Measurements from ENCODE around the gene ITGA5.

ITGA5 gene

DNA sequence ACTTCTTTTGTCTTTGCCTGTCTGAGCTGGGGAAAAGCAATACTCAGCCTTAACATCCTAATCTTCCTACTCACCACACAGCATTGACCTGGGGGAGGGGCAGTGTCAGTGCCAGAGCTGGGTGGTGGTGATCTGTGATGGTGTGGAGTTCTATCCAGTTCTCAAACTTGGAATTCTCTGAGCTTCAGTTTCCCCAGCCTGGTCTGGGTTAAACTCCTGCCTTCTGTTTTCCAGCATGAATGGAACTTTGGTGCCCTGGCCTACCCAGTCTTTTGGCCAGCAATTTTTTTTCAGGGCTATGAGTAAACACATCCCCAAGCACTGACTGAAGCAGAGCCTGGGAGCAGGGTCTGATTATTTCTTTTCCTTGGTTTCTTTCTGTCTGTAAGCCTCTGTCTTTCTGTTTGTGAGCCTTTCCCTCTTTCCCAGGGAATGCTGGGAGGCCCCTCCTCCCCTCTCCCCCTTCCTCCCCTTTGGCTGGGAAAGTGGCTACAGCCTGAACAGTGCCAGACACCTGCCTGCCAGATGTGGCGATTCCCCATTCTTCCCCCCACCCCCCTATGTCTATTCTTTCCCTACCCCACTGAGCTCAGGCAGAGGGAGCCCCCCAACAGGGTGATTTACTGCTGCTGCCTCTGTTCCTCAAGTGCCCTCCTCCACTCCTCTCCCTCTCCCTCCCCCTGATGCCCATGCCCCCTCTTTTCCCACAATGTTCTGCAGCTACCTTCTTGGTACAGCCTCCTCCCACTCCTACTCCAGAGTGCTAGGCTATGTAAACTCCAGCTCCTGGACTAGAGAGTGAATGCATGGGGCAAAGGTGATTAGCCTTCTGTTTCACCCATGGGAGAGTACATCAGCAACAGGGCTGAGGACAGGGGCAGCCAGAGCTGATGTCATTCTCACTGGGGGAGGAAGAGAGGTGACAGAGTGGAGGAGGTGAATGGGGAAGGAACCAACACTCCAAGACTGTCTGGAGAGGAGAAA is 65.9 kb downstream of the ITGA5 start:
- peak; percentile 29 for DNase-seq (ENCODE audit: low read depth)
- Histone ChIP-seq H3K4me1 (ENCODE audit: control insufficient read depth, insufficient read depth, low read length) (peaks cover 62% of the 10 kb centered on the region), H3K4me3 (ENCODE audit: low read length) (no peak overlapping the region)

GRCh38 chr12:54352022-54352531 is 67.0 kb downstream of the ITGA5 start:
- H3K9me3 ChIP-seq (ENCODE audit: control insufficient read depth, low read length) = no peaks in the 10 kb centered on the region
- peaks cover 56% of the 10 kb centered on the region for H3K4me1 ChIP-seq (ENCODE audit: control insufficient read depth, insufficient read depth, low read length)
- no peak for DNase-seq (ENCODE audit: low read depth)
- H3K36me3 ChIP-seq (ENCODE audit: control insufficient read depth, insufficient read depth, low read length, severe bottlenecking) = peaks cover 33% of the 10 kb centered on the region
- no peak overlapping the region for H3K9ac ChIP-seq (ENCODE audit: low read length)
- no peaks in the 10 kb centered on the region for H3K27me3 ChIP-seq (replicated peaks; ENCODE audit: control insufficient read depth, insufficient read depth, low read length)
- no peak overlapping the region for H3K4me3 ChIP-seq (ENCODE audit: low read length)

More for the DNA sequence above, 65.9 kb downstream of the ITGA5 start:
- H3K9me3 ChIP-seq (ENCODE audit: control insufficient read depth, low read length) = no peaks in the 10 kb centered on the region
- no peaks in the 10 kb centered on the region for H3K27me3 ChIP-seq (replicated peaks; ENCODE audit: control insufficient read depth, insufficient read depth, low read length)
- peaks cover 22% of the 10 kb centered on the region for H3K36me3 ChIP-seq (ENCODE audit: control insufficient read depth, insufficient read depth, low read length, severe bottlenecking)
- H3K9ac ChIP-seq (ENCODE audit: low read length) = peak overlapping the region; percentile 27

GRCh38 chr12:54351341-54351740 is 67.7 kb downstream of the ITGA5 start:
- Histone ChIP-seq H3K36me3 (ENCODE audit: control insufficient read depth, insufficient read depth, low read length, severe bottlenecking) (peaks cover 39% of the 10 kb centered on the region), H3K4me1 (ENCODE audit: control insufficient read depth, insufficient read depth, low read length) (peaks cover 49% of the 10 kb centered on the region)

GRCh38 chr12:54350743-54351142 is 68.3 kb downstream of the ITGA5 start:
- Histone ChIP-seq H3K4me3 (ENCODE audit: low read length) (no peak overlapping the region), H3K36me3 (ENCODE audit: control insufficient read depth, insufficient read depth, low read length, severe bottlenecking) (peaks cover 43% of the 10 kb centered on the region)
- DNase-seq (ENCODE audit: low read depth) = no peak

More at GRCh38 chr12:54351341-54351740, 67.7 kb downstream of the ITGA5 start:
- H3K9ac ChIP-seq (ENCODE audit: low read length) = no peak overlapping the region
- no peaks in the 10 kb centered on the region for H3K27me3 ChIP-seq (replicated peaks; ENCODE audit: control insufficient read depth, insufficient read depth, low read length)
- no peak overlapping the region for H3K4me3 ChIP-seq (ENCODE audit: low read length)
- H3K9me3 ChIP-seq (ENCODE audit: control insufficient read depth, low read length) = no peaks in the 10 kb centered on the region
- DNase-seq (ENCODE audit: low read depth) = no peak

GRCh38 chr12:54349679-54350078 is 69.4 kb downstream of the ITGA5 start:
- H3K9ac ChIP-seq (ENCODE audit: low read length) = peak overlapping the region; percentile 27
- no peaks in the 10 kb centered on the region for H3K27me3 ChIP-seq (replicated peaks; ENCODE audit: control insufficient read depth, insufficient read depth, low read length)
- peaks cover 52% of the 10 kb centered on the region for H3K36me3 ChIP-seq (ENCODE audit: control insufficient read depth, insufficient read depth, low read length, severe bottlenecking)
- no peak for DNase-seq (ENCODE audit: low read depth)
- peaks cover 44% of the 10 kb centered on the region for H3K4me1 ChIP-seq (ENCODE audit: control insufficient read depth, insufficient read depth, low read length)
- no peaks in the 10 kb centered on the region for H3K9me3 ChIP-seq (ENCODE audit: control insufficient read depth, low read length)
- H3K4me3 ChIP-seq (ENCODE audit: low read length) = no peak overlapping the region

More at GRCh38 chr12:54350743-54351142, 68.3 kb downstream of the ITGA5 start:
- Histone ChIP-seq H3K4me1 (ENCODE audit: control insufficient read depth, insufficient read depth, low read length) (peaks cover 44% of the 10 kb centered on the region), H3K27me3 (replicated peaks; ENCODE audit: control insufficient read depth, insufficient read depth, low read length) (no peaks in the 10 kb centered on the region), H3K9me3 (ENCODE audit: control insufficient read depth, low read length) (no peaks in the 10 kb centered on the region), H3K9ac (ENCODE audit: low read length) (no peak overlapping the region)

- no peak for DNase-seq (ENCODE audit: low read depth)
- Histone ChIP-seq H3K4me1 (ENCODE audit: control insufficient read depth, insufficient read depth, low read length) (peaks cover 44% of the 10 kb centered on the region), H3K4me3 (ENCODE audit: low read length) (no peak overlapping the region), H3K27me3 (replicated peaks; ENCODE audit: control insufficient read depth, insufficient read depth, low read length) (no peaks in the 10 kb centered on the region), H3K9ac (ENCODE audit: low read length) (no peak overlapping the region), H3K36me3 (ENCODE audit: control insufficient read depth, insufficient read depth, low read length, severe bottlenecking) (peaks cover 52% of the 10 kb centered on the region), H3K9me3 (ENCODE audit: control insufficient read depth, low read length) (no peaks in the 10 kb centered on the region)
Measured at GRCh38 chr12:54349036-54349435, 70.0 kb downstream of the ITGA5 start.
